Lower lobe of right lung (tissue), 2 donors: Measurements from ENCODE around the gene PEX14. TPM values are rescaled to one million over a fixed set of nuclear protein-coding genes. Genes with fewer than 3 reads are reported as not detected.

Source experiments
- ATAC-seq, 2 donors: fragments of 200-7000 bp; cut with Tn5 transposase; one replicate each; pipeline ENCODE4 v1.9.1; 2020 to 2022; ENCODE audit warnings: mild to moderate bottlenecking in 2 of 2, moderate library complexity in 2 of 2
- DNase-seq: peaks from one replicate; pipeline ENCODE4 v3.0.0-alpha.2; 2020
- H3K27ac ChIP-seq: fragments of 200-600 bp; one replicate; pipeline ENCODE4 v1.8.0; 2022
- H3K27me3 ChIP-seq: fragments of 200-600 bp; one replicate; pipeline ENCODE4 v1.8.0; 2022; ENCODE audit warnings: low read depth
- H3K36me3 ChIP-seq: fragments of 200-600 bp; one replicate; pipeline ENCODE4 v1.8.0; 2022; ENCODE audit warnings: mild to moderate bottlenecking
- H3K4me1 ChIP-seq: fragments of 200-600 bp; one replicate; pipeline ENCODE4 v1.8.0; 2022
- H3K4me3 ChIP-seq: fragments of 200-600 bp; one replicate; pipeline ENCODE4 v1.8.0; 2022; ENCODE audit warnings: mild to moderate bottlenecking
- H3K9me3 ChIP-seq: fragments of 200-600 bp; one replicate; pipeline ENCODE4 v1.8.0; 2022
- intact Hi-C: fragments of 100-400 bp; cut with DNase I; formaldehyde crosslinking; loops from one replicate; pipeline ENCODE4 v1.11.0; 2022
- total RNA-seq: library from RNA; stranded (reverse); fragmentation: NEBNext Ultra II Directional; extraction: Animal tissue kit (Norgen Biotek cat#: 25700); gene quantifications from one replicate; pipeline ENCODE4 v1.2.1, GENCODE V29; 2021
- TF ChIP-seq, protein P1 (sequence below): fragments of 200-600 bp; IDR thresholded peaks from one replicate; pipeline ENCODE4 v1.8.0; 2022; ENCODE audit warnings: antibody characterized with exemption, mild to moderate bottlenecking
- donor health status: DM: no; HTN: yes; CAD: no; lungs with severe emphysema.

Gene PEX14
- total RNA-seq, 1 donor from 2014 or later = 27.9 TPM

DNA sequence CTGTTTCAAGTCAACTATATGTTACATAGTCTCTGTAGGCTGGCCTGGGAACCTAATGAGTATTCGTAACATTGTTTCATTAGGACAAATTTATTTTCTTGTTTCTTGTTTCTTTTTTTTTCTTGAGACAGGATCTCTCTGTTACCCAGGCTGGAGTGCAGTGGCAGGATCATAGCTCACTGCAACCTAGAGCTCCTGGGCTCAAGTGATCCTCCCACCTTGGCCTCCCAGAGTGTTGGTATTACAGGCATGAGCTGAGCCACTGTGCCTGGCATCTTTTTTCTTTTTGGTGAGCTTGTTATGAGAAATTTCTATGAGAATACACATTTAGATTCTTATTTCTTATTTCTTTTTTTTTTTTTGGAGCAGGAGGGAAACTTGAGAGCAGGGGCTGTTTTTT lies 37.7 kb upstream of the PEX14 start:
- DNase-seq = no peak

DNA sequence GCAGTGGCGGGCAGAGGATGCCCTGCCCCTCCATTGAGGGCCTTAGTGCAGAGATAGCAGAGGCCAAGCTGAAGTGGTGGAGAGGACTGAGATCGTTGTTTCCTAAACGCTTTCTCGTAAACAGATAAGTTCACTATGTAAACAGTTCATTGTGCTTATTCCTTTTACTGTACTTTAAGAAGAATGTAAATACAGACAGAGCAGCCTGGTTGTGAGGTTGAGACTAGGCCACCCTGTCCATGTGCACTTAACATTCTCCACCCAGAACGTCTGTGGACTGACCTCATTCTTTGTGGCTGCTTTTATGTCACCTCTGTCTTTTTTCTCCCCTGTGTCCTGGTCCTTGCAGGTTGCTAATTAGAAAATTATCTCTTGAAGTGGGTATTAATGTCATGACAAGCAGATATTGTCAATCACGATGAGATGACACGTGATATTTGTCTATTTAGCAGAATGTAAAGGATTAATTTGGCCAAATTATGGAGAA lies 36.0 kb upstream of the PEX14 start:
- ATAC-seq (peak; percentile 68 to 86), DNase-seq (no peak)
- Histone ChIP-seq H3K4me3 (no peak overlapping the region), H3K27ac (peak overlapping the region; percentile 6), H3K27me3 (no peaks in the 10 kb centered on the region), H3K4me1 (no peaks in the 10 kb centered on the region), H3K36me3 (peaks cover 10% of the 10 kb centered on the region), H3K9me3 (no peaks in the 10 kb centered on the region)
- TF ChIP-seq, protein P1, sequence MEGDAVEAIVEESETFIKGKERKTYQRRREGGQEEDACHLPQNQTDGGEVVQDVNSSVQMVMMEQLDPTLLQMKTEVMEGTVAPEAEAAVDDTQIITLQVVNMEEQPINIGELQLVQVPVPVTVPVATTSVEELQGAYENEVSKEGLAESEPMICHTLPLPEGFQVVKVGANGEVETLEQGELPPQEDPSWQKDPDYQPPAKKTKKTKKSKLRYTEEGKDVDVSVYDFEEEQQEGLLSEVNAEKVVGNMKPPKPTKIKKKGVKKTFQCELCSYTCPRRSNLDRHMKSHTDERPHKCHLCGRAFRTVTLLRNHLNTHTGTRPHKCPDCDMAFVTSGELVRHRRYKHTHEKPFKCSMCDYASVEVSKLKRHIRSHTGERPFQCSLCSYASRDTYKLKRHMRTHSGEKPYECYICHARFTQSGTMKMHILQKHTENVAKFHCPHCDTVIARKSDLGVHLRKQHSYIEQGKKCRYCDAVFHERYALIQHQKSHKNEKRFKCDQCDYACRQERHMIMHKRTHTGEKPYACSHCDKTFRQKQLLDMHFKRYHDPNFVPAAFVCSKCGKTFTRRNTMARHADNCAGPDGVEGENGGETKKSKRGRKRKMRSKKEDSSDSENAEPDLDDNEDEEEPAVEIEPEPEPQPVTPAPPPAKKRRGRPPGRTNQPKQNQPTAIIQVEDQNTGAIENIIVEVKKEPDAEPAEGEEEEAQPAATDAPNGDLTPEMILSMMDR = no peak
- intact Hi-C loops = no loop called here

More for the DNA sequence above, 37.7 kb upstream of the PEX14 start:
- Histone ChIP-seq H3K4me3 (no peak overlapping the region), H3K27ac (no peak overlapping the region), H3K9me3 (no peaks in the 10 kb centered on the region), H3K4me1 (no peaks in the 10 kb centered on the region), H3K36me3 (peaks cover 7% of the 10 kb centered on the region), H3K27me3 (no peaks in the 10 kb centered on the region)
- no peak for ATAC-seq
- intact Hi-C loops = no loop called here
- TF ChIP-seq, protein P1 = no peak

DNA sequence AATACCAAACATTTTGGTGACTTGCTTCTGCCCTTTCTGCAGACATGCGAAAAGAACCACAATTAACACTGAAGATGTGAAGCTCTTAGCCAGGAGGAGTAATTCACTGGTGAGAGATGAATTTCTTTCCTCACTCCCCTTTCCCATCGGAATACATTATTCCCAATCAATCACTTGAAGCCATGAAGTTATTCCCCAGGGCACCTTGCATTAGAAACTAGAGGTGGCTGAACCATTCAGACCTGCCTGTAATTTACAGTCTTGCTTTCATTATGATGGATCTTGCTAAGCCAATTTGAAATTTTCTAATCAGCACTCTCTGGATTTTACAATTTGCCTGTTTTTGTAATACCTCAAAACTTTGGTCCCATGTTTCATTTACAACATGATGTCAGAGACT lies 34.4 kb upstream of the PEX14 start:
- peaks cover 19% of the 10 kb centered on the region for H3K36me3 ChIP-seq
- no peak overlapping the region for H3K27ac ChIP-seq
- no peak for ATAC-seq
- no peaks in the 10 kb centered on the region for H3K9me3 ChIP-seq
- intact Hi-C loops = no loop called here
- TF ChIP-seq, protein P1 = no peak
- H3K27me3 ChIP-seq = no peaks in the 10 kb centered on the region
- no peaks in the 10 kb centered on the region for H3K4me1 ChIP-seq
- H3K4me3 ChIP-seq = no peak overlapping the region
- DNase-seq = no peak

DNA sequence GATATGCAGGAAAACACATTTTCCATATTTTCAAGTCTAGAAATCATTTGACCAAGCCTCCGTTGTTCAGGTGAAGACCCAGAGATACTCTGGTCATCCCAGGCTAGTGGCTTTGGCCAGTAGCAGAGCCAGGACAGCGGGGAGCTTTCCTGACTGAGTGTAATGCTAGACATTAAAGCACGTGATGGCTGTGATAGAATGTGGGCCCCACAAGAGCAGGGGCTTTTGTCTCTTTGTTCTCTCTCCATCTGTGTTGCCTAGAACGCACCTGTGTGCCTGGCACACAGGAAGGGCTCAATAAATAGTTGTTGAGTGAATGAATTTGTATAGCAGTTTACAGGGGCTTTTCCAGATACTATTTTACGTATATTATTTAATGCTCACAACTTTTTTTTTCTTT lies 34.0 kb upstream of the PEX14 start:
- no peaks in the 10 kb centered on the region for H3K9me3 ChIP-seq
- no peaks in the 10 kb centered on the region for H3K27me3 ChIP-seq
- no peaks in the 10 kb centered on the region for H3K4me1 ChIP-seq
- intact Hi-C loops = no loop called here
- no peak overlapping the region for H3K27ac ChIP-seq
- TF ChIP-seq, protein P1 = no peak
- H3K36me3 ChIP-seq = peaks cover 19% of the 10 kb centered on the region
- DNase-seq = no peak
- no peak overlapping the region for H3K4me3 ChIP-seq
- no peak for ATAC-seq

DNA sequence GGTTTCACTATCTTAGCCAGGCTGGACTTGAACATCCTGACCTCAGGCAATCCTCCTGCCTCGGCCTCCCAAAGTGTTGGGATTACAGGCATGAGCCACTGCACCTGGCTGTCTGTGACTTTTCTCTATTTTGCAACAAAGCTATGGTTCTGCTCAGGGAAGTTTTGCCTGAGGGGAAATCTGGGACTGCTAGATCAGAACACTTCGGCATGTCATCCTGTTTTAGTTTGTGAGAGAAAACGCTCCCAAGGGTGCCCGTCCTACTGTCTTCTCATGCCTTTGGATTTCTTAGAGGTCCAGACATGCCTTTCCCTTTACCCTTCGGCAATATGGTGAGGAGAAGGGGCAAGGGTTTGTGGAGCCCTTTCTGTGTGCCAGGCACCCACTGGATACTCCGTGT lies 30.5 kb upstream of the PEX14 start:
- no peaks in the 10 kb centered on the region for H3K9me3 ChIP-seq
- H3K27me3 ChIP-seq = no peaks in the 10 kb centered on the region
- H3K4me1 ChIP-seq = no peaks in the 10 kb centered on the region
- DNase-seq = no peak
- ATAC-seq = no peak
- no peak overlapping the region for H3K27ac ChIP-seq
- peaks cover 19% of the 10 kb centered on the region for H3K36me3 ChIP-seq
- TF ChIP-seq, protein P1 = no peak
- intact Hi-C loops = no loop called here
- H3K4me3 ChIP-seq = no peak overlapping the region
